Stimulated activated naive B cell treated with anti-CD40 and anti-IgM and Interleukin-4, amounts not matched to agents 10 μg/mL and 1 μg/mL and 100 μg/mL, for 72 hours (primary cell): ENCODE results near the gene ZNF705A.
A peak's percentile ranks its signal among the peaks of the same experiment; 100 is the strongest.
"Not testable (repeated sequence)": the region's sequence is repeated elsewhere in the genome, so short reads cannot be mapped to it uniquely, and the experiment has no call there.

ENCODE experiments used
- ATAC-seq, 2 donors: fragments of 150-1000 bp; cut with Tn5 transposase; replicated peaks; 2 replicates each; pipeline ENCODE4 v1.10.0; 2021; ENCODE audit warnings: moderate library complexity in 1 of 2
- DNase-seq: peaks from one replicate; pipeline ENCODE4 v3.0.0; 2021
- H3K27ac Mint-ChIP-seq: one replicate; pipeline ENCODE4 v1.8.0; 2022; ENCODE audit warnings: mild to moderate bottlenecking, mixed read lengths
- H3K27me3 Mint-ChIP-seq, 2 donors: one replicate each; pipeline ENCODE4 v1.8.0; 2022; ENCODE audit warnings: mixed read lengths in 2 of 2
- H3K36me3 Mint-ChIP-seq, 2 donors: one replicate each; pipeline ENCODE4 v1.8.0; 2022; ENCODE audit warnings: mixed read lengths in 2 of 2, mild to moderate bottlenecking in 1 of 2
- H3K4me1 Mint-ChIP-seq, 2 donors: one replicate each; pipeline ENCODE4 v1.8.0; 2022; ENCODE audit warnings: mixed read lengths in 2 of 2, mild to moderate bottlenecking in 1 of 2
- H3K4me3 Mint-ChIP-seq, 2 donors: one replicate each; pipeline ENCODE4 v1.8.0; 2022; ENCODE audit warnings: mild to moderate bottlenecking in 2 of 2, mixed read lengths in 2 of 2, moderate library complexity in 1 of 2
- H3K9me3 Mint-ChIP-seq, 2 donors: one replicate each; pipeline ENCODE4 v1.8.0; 2022; ENCODE audit warnings: mixed read lengths in 2 of 2, mild to moderate bottlenecking in 1 of 2

ZNF705A gene

DNA sequence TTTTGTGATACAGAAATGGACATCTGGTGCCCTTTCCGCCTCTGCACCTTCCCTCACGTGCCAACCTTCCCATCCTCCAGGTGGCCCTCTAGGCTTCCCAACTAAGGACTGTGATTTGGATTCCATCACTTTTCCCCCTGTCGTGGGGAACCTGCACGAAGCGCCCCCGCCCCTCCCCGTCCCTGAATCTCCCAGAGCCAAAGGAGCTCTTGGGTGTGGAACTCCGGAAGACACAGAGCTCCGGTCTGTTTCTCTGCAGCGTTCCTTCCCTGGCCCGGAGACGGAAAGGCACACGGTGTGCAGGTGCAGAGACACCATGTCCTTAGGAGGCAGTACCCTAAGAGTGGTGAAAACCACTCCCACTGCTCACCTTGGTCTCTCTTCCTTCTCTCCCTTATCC is 66.8 kb downstream of the ZNF705A start:
- not testable (repeated sequence) for H3K27ac Mint-ChIP-seq, DNase-seq, H3K4me3 Mint-ChIP-seq, ATAC-seq, H3K9me3 Mint-ChIP-seq, H3K27me3 Mint-ChIP-seq, H3K36me3 Mint-ChIP-seq
- peaks cover 5 to 15% of the 10 kb centered on the region in 2 donors for H3K4me1 Mint-ChIP-seq

DNA sequence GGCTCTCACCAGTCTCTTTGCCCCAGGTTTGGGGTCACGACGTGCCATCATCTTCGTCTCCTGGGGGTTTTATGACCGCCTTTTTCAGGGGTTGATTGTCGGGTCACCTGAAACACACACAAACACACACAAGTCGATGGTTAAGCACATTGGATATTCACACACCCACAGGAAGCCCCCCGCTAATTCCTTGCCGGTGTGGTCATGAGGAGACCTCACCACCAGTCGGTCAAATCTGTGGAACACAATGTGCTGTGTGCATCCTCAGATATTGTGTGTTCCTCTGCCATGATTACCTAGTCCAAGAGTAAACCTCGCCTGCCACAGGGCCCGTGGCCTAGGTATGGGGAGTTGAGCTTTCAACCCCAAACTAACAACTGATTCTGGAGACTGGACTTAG is 68.0 kb downstream of the ZNF705A start:
- not testable (repeated sequence) for H3K4me3 Mint-ChIP-seq, H3K9me3 Mint-ChIP-seq, H3K36me3 Mint-ChIP-seq, DNase-seq, ATAC-seq, H3K27ac Mint-ChIP-seq, H3K27me3 Mint-ChIP-seq
- peaks cover 5 to 15% of the 10 kb centered on the region in 2 donors for H3K4me1 Mint-ChIP-seq

- Mint-ChIP-seq H3K27ac (no peak overlapping the region), H3K4me1 (peaks cover 6 to 20% of the 10 kb centered on the region in 2 donors), H3K36me3 (peaks cover 0 to 1% of the 10 kb centered on the region in 2 donors), H3K4me3 (peak overlapping the region in 1 of 2 donors; percentile 88), H3K27me3 (peaks cover 4% of the 10 kb centered on the region in 2 donors), H3K9me3 (no peaks in the 10 kb centered on the region)
- DNase-seq (no peak), ATAC-seq (no peak)
Observed at GRCh38 chr12:8226355-8226754, 69.5 kb downstream of the ZNF705A start.

- peaks cover 14 to 25% of the 10 kb centered on the region in 2 donors for H3K4me1 Mint-ChIP-seq
- DNase-seq (peak; percentile 61), ATAC-seq (peak in 1 of 2 donors; percentile 47)
- not testable (repeated sequence) for H3K27me3 Mint-ChIP-seq, H3K36me3 Mint-ChIP-seq, H3K9me3 Mint-ChIP-seq
- H3K4me3 Mint-ChIP-seq, result peak within 1 kb of the TSS; percentile 88 to 90
- H3K27ac Mint-ChIP-seq, result peak within 1 kb of the TSS; percentile 86
Observed at GRCh38 chr12:8226992-8227731, 70.3 kb downstream of the ZNF705A start, which contains the start of gene FAM90A1. FAM90A1 (minus strand) TSS chr12:8227618; CDS start chr12:8224832, 2,786 bp downstream.

DNA sequence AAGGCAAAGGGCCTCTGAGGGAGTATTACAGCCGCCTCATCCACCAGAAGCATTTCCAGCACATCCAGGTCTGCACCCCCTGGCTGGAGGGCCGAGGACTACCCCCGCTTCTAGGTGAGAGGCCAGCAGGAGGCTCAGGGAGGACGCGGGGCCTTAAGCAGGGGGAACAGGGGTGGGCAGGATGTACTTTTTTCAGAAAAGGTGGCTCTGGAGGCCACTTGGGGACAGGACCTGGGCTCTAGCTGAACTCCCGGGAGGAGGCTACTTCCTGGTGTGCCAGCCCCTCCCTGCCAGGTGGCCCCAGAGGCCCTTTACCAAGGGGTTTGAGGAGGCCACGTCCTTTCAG is 70.9 kb downstream of the ZNF705A start:
- DNase-seq, H3K36me3 Mint-ChIP-seq, H3K9me3 Mint-ChIP-seq, ATAC-seq, H3K27me3 Mint-ChIP-seq: not testable (repeated sequence)
- Mint-ChIP-seq H3K27ac (peak overlapping the region; percentile 86), H3K4me1 (peaks cover 18 to 28% of the 10 kb centered on the region in 2 donors), H3K4me3 (peak overlapping the region; percentile 88 to 90)

- not testable (repeated sequence) for H3K4me3 Mint-ChIP-seq, H3K9me3 Mint-ChIP-seq, DNase-seq, ATAC-seq, H3K27me3 Mint-ChIP-seq, H3K36me3 Mint-ChIP-seq, H3K27ac Mint-ChIP-seq
- peaks cover 18 to 30% of the 10 kb centered on the region in 2 donors for H3K4me1 Mint-ChIP-seq
Observed at GRCh38 chr12:8228607-8229006, 71.8 kb downstream of the ZNF705A start.

DNA sequence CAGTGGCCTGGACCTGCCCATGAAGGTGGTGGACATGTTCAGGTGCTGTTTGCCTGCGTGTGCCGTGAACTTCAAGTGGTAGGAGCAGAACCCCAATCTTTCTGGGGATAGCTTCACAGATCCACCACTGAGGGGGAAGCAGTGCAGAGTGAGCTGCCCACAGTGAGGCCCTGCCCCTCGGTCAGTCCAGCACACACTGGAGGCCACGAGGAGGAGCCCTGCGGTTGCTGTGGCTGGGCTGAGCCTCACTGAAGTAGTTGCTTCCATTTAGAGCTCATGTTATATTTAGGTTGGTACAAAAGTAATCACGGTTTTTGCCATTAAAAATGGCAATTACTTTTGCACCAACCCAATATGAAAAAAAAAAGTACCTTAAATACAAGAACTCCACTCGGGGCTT is 72.7 kb downstream of the ZNF705A start:
- not testable (repeated sequence) for DNase-seq, H3K27me3 Mint-ChIP-seq, H3K27ac Mint-ChIP-seq

More for the DNA sequence above, 72.7 kb downstream of the ZNF705A start:
- H3K4me1 Mint-ChIP-seq, result peaks cover 18 to 30% of the 10 kb centered on the region in 2 donors
- H3K4me3 Mint-ChIP-seq, H3K36me3 Mint-ChIP-seq, H3K9me3 Mint-ChIP-seq, ATAC-seq: not testable (repeated sequence)
